Lower lobe of right lung (tissue), 2 donors: Measurements from ENCODE around the gene PKNOX2. TPM values are rescaled to one million over a fixed set of nuclear protein-coding genes. Genes with fewer than 3 reads are reported as not detected.

Source experiments
- ATAC-seq, 2 donors: fragments of 200-7000 bp; cut with Tn5 transposase; one replicate each; pipeline ENCODE4 v1.9.1; 2020 to 2022; ENCODE audit warnings: mild to moderate bottlenecking in 2 of 2, moderate library complexity in 2 of 2
- DNase-seq: peaks from one replicate; pipeline ENCODE4 v3.0.0-alpha.2; 2020
- H3K27ac ChIP-seq: fragments of 200-600 bp; one replicate; pipeline ENCODE4 v1.8.0; 2022
- H3K27me3 ChIP-seq: fragments of 200-600 bp; one replicate; pipeline ENCODE4 v1.8.0; 2022; ENCODE audit warnings: low read depth
- H3K36me3 ChIP-seq: fragments of 200-600 bp; one replicate; pipeline ENCODE4 v1.8.0; 2022; ENCODE audit warnings: mild to moderate bottlenecking
- H3K4me1 ChIP-seq: fragments of 200-600 bp; one replicate; pipeline ENCODE4 v1.8.0; 2022
- H3K4me3 ChIP-seq: fragments of 200-600 bp; one replicate; pipeline ENCODE4 v1.8.0; 2022; ENCODE audit warnings: mild to moderate bottlenecking
- H3K9me3 ChIP-seq: fragments of 200-600 bp; one replicate; pipeline ENCODE4 v1.8.0; 2022
- intact Hi-C: fragments of 100-400 bp; cut with DNase I; formaldehyde crosslinking; loops from one replicate; pipeline ENCODE4 v1.11.0; 2022
- total RNA-seq: library from RNA; stranded (reverse); fragmentation: NEBNext Ultra II Directional; extraction: Animal tissue kit (Norgen Biotek cat#: 25700); gene quantifications from one replicate; pipeline ENCODE4 v1.2.1, GENCODE V29; 2021
- TF ChIP-seq, protein P1 (sequence below): fragments of 200-600 bp; IDR thresholded peaks from one replicate; pipeline ENCODE4 v1.8.0; 2022; ENCODE audit warnings: antibody characterized with exemption, mild to moderate bottlenecking
- donor health status: DM: no; HTN: yes; CAD: no; lungs with severe emphysema.

Gene PKNOX2
- total RNA-seq, 1 donor from 2014 or later = 14.4 TPM

DNA sequence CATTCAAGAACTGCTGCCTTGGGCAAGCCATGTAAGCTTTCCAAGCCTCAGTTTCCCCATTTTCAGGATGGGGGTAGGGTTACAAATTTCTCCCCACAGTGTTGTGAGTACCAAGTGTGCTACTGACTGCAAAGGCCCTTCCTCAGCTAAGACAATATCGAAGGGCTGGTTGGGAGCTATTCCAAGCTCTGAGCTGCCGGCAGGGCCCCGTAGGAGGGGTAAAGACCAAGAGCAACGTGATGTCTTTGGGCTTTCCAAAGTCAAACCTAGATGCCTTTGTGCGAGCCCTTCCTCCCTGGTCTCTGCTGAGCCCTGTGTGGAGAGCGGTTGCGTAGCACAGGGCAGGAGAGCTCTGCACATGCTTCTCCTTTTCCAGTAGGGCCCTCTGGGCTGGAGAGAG lies 29.3 kb downstream of the PKNOX2 start:
- Histone ChIP-seq H3K9me3 (no peaks in the 10 kb centered on the region), H3K27me3 (no peaks in the 10 kb centered on the region), H3K36me3 (no peaks in the 10 kb centered on the region), H3K27ac (no peak overlapping the region), H3K4me3 (no peak overlapping the region), H3K4me1 (no peaks in the 10 kb centered on the region)
- ATAC-seq (no peak), DNase-seq (no peak)
- TF ChIP-seq, protein P1, sequence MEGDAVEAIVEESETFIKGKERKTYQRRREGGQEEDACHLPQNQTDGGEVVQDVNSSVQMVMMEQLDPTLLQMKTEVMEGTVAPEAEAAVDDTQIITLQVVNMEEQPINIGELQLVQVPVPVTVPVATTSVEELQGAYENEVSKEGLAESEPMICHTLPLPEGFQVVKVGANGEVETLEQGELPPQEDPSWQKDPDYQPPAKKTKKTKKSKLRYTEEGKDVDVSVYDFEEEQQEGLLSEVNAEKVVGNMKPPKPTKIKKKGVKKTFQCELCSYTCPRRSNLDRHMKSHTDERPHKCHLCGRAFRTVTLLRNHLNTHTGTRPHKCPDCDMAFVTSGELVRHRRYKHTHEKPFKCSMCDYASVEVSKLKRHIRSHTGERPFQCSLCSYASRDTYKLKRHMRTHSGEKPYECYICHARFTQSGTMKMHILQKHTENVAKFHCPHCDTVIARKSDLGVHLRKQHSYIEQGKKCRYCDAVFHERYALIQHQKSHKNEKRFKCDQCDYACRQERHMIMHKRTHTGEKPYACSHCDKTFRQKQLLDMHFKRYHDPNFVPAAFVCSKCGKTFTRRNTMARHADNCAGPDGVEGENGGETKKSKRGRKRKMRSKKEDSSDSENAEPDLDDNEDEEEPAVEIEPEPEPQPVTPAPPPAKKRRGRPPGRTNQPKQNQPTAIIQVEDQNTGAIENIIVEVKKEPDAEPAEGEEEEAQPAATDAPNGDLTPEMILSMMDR = no peak
- intact Hi-C loops = no loop called here

DNA sequence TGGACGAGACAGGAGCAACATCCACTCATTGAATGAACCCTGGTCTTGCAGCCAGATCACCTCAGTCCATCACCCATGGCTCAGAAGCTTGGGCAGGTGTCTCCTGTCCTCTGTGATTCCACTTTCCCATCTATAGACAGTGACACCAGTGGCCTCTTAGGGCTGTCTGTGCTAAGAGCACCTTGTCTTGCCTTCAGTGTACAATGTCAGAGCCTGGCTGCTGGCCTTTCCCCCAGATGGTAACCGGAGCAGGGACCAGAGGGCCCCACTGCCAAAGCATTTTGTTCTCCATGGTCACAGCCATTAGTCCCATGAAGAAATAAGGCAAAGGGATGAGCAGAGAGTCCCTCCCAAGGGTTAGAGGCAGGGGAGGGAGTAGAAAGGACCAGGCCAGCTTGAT lies 35.4 kb downstream of the PKNOX2 start:
- H3K9me3 ChIP-seq = no peaks in the 10 kb centered on the region
- no peak for ATAC-seq
- H3K27ac ChIP-seq = no peak overlapping the region
- intact Hi-C loops = no loop called here
- DNase-seq = no peak
- H3K27me3 ChIP-seq = no peaks in the 10 kb centered on the region
- peaks cover 3% of the 10 kb centered on the region for H3K4me1 ChIP-seq
- TF ChIP-seq, protein P1 = no peak
- no peaks in the 10 kb centered on the region for H3K36me3 ChIP-seq
- no peak overlapping the region for H3K4me3 ChIP-seq

DNA sequence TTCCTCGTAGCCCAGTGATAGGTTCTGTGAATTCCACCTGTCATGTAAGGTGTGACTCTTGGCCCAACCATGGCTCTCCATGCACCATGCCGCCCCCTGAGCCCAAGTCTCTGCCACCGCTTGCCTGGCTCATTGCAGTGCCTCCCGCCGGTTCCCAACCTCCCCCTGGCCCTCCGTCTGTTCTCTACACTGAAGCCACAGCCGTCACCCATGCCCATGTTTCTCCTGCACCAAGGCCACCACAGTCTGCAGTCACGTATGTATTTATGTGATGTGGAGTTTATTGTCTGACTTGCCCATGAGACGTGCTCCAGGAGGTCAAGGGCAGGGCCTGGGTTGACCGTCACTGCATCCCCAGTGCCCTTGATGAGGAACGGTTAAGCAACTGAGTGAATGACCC lies 35.9 kb downstream of the PKNOX2 start:
- Histone ChIP-seq H3K36me3 (no peaks in the 10 kb centered on the region), H3K4me1 (peaks cover 3% of the 10 kb centered on the region), H3K9me3 (no peaks in the 10 kb centered on the region), H3K27me3 (no peaks in the 10 kb centered on the region), H3K4me3 (no peak overlapping the region), H3K27ac (no peak overlapping the region)
- intact Hi-C loops = no loop called here
- DNase-seq (no peak), ATAC-seq (no peak)
- TF ChIP-seq, protein P1 = no peak

DNA sequence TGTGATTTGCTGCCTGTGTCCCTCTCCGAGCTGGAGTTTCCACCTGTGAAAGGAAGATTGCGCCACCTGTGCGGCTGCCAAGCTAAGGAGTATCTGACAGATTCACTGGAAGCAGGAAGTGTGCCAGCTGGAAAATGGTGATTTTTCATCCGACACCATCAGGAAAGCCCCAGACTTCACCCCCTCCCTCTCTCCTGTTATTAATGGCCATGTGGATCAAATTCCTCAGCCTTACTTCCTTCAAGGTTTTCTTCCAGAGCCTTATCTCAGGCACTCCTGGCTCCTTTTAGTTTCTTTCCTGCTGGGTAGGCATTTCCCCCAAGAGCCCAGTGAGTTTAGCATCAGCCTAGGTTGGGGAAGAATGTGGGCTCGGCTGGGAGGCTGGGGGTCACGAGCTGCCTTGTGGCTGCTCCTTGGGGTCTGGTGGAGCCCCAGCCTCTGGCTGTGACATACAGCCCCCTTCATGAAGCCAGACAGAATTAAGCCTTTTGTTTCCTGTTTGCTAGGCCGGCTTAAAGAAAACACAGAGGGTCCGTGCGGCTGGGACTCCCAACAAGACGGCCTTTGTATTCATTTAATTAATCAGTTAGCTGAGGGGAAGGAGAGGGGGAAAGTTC lies 37.1 kb downstream of the PKNOX2 start:
- intact Hi-C loops = no loop called here
- DNase-seq (no peak), ATAC-seq (no peak)
- TF ChIP-seq, protein P1 = no peak
- Histone ChIP-seq H3K4me3 (no peak overlapping the region), H3K27me3 (no peaks in the 10 kb centered on the region), H3K9me3 (no peaks in the 10 kb centered on the region), H3K27ac (no peak overlapping the region), H3K36me3 (no peaks in the 10 kb centered on the region), H3K4me1 (peaks cover 3% of the 10 kb centered on the region)

DNA sequence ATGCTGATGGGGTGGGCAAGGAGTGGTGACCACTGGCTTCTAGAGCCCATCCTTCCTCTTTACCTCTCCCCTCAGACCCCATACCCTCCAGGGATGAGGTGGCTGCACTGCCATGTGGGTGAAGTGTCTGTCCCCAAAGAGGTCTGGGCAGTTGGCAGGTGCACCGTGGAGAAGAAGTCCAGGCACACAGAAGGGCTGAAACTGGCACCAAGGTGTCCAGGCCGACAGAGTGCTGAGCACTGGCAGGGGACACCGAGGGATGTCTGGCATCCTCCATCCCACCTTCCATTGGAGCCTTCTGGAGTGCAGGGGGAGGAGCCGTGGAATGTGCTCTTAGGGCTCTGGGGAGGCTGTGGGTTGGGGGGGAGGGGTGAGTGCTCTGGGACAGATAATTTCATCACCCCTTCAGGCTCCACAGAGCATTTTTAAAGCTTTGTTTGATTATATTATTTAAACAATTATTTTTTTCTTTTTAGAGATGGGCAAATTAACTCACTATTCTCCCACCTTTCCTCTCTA lies 37.9 kb downstream of the PKNOX2 start:
- intact Hi-C loops = no loop called here

More for the DNA sequence above, 37.9 kb downstream of the PKNOX2 start:
- H3K27ac ChIP-seq = no peak overlapping the region
- H3K36me3 ChIP-seq = no peaks in the 10 kb centered on the region
- ATAC-seq (no peak), DNase-seq (no peak)
- H3K9me3 ChIP-seq = no peaks in the 10 kb centered on the region
- no peak overlapping the region for H3K4me3 ChIP-seq
- peaks cover 3% of the 10 kb centered on the region for H3K4me1 ChIP-seq
- TF ChIP-seq, protein P1 = no peak
- H3K27me3 ChIP-seq = no peaks in the 10 kb centered on the region
